Fibroblast of lung (primary cell): ENCODE measurements around the gene HKDC1.

ENCODE experiments used
- CTCF ChIP-seq, 2 donors: IDR thresholded peaks in 1 of 2; conservative IDR thresholded peaks in 1 of 2; 1 replicate in 1 of 2; 2 replicates in 1 of 2; pipeline ENCODE4 v1.5.1; 2011 to 2012; ENCODE audit warnings: low read length in 2 of 2, control low read depth in 1 of 2, inconsistent platforms in 1 of 2, low read depth in 1 of 2, mild to moderate bottlenecking in 1 of 2
- EZH2 ChIP-seq: IDR thresholded peaks from 2 replicates; pipeline ENCODE4 v1.5.1; 2012; ENCODE audit warnings: low read length, control low read depth, mild to moderate bottlenecking; ENCODE audit errors: missing control alignments

GRCh38 chr10:69232252-69232651 lies 12.1 kb downstream of the HKDC1 start:
- TF ChIP-seq CTCF (conservative IDR thresholded peaks at IDR 0.05 in 1 of 2, IDR thresholded peaks at IDR 0.05 in 1 of 2; ENCODE audit: low read depth in 1 of 2, low read length in 2 of 2) (peak in 1 of 2 donors; percentile 4), EZH2 (no peak)
